GM21717 (cell line): Measurements from ENCODE around the gene SAA4.
"Not testable (repeated sequence)": the region's sequence is repeated elsewhere in the genome, so short reads cannot be mapped to it uniquely, and the experiment has no call there.

Experiments used
- ATAC-seq: cut with Tn5 transposase; IDR thresholded peaks from one replicate; pipeline ENCODE4 v1.9.1; 2021; ENCODE audit warnings: mild to moderate bottlenecking, moderate library complexity; ENCODE audit not compliant: unreplicated experiment

Gene SAA4

GRCh38 chr11:18247191-18247581 is 10.6 kb upstream of the SAA4 start:
- ATAC-seq = peak; percentile 13

- peak; percentile 87 for ATAC-seq
Observed at GRCh38 chr11:18246379-18247190, 10.0 kb upstream of the SAA4 start.

DNA sequence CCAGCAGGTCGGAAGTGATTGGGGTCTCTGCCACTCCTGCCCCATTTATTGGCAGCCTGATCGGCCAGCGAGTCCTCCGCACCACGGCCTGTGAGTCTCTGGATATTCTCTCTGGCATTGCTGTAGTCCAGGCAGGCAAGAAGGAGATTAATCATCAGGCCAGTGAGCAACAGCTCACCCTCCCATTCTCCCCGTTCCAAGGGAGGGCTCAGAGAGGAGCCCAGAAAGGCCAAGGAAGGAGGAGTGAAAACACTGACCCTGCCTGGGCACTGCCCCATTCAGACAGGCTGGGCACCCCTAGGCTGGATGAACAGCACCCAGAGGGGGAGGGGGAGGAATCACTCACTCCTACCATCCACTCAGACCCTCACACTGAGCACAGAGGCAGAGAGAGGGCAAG is 8.8 kb upstream of the SAA4 start:
- ATAC-seq = no peak

GRCh38 chr11:18243783-18244362 is 7.3 kb upstream of the SAA4 start:
- no peak for ATAC-seq

- ATAC-seq = no peak
Observed at GRCh38 chr11:18239655-18240054, 3.1 kb upstream of the SAA4 start.

DNA sequence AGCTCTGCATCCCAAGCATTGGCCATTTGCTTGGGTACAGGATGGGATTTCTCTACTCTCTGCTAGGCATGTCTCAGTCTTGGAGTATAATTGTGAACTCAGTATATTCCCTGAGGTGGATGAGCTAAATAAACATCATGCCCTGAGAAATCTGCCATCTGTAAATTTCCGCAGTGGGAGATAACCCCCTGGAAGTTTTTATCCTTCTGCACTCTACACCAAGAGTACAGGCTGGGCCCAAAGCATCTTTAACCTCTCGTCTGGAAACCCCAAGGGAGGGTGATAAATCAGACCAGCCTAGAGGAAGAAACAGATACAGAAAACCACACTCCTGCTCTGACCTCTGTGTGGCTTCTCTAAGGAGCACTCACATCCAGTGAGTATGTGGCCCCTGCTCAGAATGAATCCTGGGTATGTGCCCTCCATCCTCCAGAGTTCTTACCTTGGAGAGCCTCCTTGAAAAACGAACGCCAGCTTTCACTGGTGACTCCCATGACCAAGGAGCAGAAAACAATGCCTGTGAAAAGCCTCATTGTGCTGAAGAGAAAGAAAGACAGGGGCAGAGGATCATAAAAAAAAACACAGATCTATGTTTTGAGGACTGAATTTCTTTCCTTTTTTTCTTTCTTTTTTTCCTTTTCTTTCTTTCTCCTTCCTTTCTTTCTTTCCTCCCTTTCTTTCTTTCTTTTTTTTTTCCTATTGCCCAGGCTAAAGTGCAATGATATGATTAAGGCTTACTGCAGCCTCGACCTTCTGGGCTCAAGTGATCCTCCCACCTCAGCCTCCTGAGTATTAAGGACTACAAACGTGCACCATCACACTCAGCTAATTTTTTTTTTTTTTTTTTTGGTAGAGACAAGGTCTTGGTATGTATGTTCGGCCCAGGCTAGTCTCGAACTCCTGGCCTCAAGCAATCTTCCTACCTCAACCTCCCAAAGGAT is 938 bp downstream of the SAA4 start:
- ATAC-seq = no peak

- no peak for ATAC-seq
Observed at GRCh38 chr11:18233912-18234311, 2.7 kb downstream of the SAA4 start.

GRCh38 chr11:18230859-18231258 is 5.7 kb downstream of the SAA4 start:
- ATAC-seq = no peak

GRCh38 chr11:18229501-18229900 is 7.1 kb downstream of the SAA4 start:
- ATAC-seq = peak; percentile 95

- ATAC-seq = no peak
Observed at GRCh38 chr11:18225913-18226312, 10.7 kb downstream of the SAA4 start.

DNA sequence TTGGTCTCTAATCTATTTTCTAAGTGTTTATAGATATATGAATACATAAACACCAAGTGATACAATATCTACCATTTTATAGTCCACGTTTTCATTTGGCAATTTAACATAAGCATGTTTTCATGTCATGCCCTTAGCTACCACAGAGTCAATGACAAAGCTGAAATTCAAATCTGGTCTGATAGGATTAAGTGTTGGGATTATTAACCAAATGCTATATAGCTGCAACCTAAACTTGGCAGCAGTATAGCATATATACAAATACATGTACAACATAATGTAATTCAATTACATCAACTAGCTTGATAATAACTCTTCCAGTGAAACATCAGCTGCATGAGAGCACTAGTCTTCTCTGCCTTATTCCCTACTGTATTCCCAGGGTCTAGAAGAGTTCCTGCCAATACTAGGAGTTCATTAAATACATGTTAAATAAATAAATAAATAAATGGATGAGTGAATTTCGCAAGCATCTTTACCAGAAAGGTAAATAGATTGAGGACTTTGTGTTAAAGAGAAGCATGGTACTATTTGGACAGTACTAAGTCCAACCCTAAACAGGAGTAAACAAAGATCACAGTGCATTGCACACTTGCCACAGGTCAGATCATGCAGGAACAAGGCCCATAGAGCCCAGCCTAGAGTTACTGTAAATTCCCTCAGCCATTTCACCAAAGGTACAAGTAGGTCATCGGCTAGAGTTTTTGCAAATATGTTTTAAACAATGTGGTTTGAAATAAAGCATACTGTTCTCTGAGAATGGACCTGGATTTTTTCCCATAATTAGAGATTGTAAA is 12.8 kb downstream of the SAA4 start:
- no peak for ATAC-seq

- no peak for ATAC-seq
Observed at GRCh38 chr11:18222814-18223421, 13.7 kb downstream of the SAA4 start.

- ATAC-seq = no peak
Observed at GRCh38 chr11:18221274-18221876, 15.2 kb downstream of the SAA4 start.

DNA sequence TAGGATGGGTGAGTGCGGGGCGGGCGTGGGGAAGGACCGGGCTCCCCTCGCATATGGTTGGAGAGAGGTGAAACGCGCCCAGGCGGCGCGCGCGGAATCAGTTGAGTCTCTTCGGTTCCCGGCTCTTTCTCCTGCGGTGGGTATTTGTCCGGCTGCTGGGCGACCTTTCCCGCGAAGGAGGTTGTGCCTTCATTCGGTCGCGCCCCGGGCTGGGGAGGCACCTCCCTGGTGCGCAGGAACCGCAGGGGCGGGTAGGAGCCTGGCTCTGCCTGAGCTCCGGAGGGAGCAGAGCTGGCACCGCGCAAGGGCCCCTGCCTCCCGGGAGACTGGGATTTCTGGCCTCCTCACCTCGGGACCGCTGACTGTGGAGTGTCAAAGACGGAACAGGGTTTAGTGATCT is 27.5 kb downstream of the SAA4 start:
- no peak for ATAC-seq

DNA sequence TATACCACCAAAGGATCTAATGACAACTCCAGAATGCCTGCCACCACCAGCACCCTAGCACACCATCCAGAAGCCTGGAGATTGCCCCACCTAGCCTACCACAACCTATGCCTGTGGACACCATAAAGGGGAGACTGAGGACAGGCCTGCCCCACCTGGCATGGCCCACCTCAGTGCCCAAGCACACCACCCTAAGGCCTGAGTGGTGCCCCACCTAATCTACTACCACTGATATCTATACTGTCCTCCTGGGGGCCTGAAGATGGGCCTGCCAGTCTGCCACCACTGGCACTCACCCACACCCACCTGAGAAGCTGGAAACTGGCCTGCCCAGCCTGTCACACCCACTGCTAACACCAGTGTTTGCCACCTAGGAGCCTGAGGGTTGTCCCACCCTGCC is 31.8 kb downstream of the SAA4 start:
- no peak for ATAC-seq

DNA sequence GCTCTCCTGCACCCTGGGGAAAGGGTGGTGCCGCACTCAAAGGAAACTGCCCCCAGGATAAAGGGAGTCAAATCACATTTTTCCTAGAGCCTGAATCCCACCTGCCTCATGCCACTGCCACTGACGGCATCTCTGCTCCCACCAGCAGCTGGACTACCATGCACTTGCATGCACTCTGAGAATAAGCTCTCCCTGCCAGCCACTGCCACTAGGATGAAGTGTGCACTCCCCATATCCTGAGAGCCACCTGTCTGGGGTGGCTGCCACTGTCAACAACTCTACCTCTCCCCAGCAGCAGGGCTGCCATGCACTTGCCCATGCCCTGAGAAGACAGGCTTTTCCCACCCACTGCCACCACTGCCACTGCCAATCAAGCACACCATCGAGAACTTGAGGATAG is 32.4 kb downstream of the SAA4 start:
- ATAC-seq = no peak

- ATAC-seq = no peak
Observed at GRCh38 chr11:18203723-18204122, 32.9 kb downstream of the SAA4 start.

- ATAC-seq = not testable (repeated sequence)
Observed at GRCh38 chr11:18197738-18198137, 38.9 kb downstream of the SAA4 start.

DNA sequence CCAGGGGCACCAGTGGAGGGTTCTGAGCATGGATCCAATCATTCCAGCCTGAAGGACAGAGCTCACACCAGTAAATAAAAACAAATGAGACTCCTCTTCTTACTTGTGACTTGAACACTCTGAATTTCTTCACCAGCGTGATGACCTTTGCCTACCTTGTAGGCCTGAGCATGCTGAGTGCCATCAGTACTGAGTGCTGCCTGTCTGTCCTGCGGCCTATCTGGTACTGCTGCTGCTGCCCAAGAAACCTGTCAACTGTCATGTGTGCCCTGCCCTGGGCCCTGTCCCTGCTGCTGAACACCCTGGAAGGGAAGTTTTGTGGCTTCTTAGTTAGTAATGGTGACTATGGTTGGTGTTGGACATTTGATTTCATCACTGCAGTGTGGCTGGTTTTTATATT is 40.1 kb downstream of the SAA4 start:
- no peak for ATAC-seq

DNA sequence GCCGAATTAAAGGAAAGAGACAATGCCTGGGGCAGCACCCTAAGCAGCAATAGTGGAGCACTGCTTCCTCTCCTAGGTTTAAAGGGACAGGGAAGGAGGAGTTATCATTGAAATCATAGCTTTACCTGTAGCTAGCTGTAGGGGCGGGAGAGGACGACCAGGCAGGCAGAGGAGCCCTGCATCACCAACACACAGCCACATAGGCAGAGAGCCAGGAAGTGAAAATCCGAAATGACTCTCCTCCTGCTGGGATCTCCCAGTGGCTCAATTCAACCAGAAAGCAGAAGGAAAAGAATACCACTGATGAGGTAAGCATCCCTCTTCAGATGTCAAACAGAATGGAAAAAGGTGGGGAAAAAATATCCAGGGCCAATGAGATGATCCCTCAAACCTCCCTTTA is 43.6 kb downstream of the SAA4 start:
- ATAC-seq = no peak
